Stomach (tissue), 4 donors: ENCODE data around the gene IGSF21.

Source experiments
- EP300 ChIP-seq: sonication (generic); formaldehyde crosslinking; IDR thresholded peaks from one replicate; pipeline ENCODE4 v1.6.1; 2017; ENCODE audit warnings: antibody characterized with exemption
- TF ChIP-seq, protein P1 (sequence below), 7 experiments: fragments of 450-650 bp in 4 of 7; fragments of 200-600 bp in 3 of 7; sonication (generic) in 3 of 7; IDR thresholded peaks; one replicate each; pipeline ENCODE4 v1.5.1; 2016 to 2019; ENCODE audit warnings: antibody characterized with exemption in 7 of 7, control low read depth in 2 of 7, mild to moderate bottlenecking in 1 of 7

DNA sequence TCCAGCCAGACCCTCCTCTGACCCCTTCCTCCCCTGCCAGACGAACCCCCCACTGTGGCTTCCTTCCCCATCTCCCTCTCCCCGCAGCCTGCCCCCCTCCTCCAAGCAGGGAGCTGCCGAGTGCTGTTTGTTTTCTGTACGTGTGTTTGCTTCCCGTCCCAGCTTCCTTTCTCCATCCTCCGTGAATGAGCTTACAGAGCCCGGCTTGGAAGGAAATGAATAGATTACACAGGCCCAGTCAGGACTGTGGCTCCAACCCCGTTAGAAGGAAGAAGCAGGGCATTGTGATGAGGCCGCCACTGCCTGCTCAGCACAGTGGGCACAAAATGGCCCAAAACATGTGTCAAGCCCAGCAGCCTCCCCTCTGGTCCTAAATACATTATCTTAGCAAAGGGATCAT, 123.2 kb downstream of the IGSF21 start:
- TF ChIP-seq, protein P1, sequence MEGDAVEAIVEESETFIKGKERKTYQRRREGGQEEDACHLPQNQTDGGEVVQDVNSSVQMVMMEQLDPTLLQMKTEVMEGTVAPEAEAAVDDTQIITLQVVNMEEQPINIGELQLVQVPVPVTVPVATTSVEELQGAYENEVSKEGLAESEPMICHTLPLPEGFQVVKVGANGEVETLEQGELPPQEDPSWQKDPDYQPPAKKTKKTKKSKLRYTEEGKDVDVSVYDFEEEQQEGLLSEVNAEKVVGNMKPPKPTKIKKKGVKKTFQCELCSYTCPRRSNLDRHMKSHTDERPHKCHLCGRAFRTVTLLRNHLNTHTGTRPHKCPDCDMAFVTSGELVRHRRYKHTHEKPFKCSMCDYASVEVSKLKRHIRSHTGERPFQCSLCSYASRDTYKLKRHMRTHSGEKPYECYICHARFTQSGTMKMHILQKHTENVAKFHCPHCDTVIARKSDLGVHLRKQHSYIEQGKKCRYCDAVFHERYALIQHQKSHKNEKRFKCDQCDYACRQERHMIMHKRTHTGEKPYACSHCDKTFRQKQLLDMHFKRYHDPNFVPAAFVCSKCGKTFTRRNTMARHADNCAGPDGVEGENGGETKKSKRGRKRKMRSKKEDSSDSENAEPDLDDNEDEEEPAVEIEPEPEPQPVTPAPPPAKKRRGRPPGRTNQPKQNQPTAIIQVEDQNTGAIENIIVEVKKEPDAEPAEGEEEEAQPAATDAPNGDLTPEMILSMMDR (IDR thresholded peaks at IDR 0.05), result no peak
- no peak for TF ChIP-seq EP300
